Peyer's patch (tissue), 4 donors: ENCODE data around the gene KCNQ2. TPM values are rescaled to one million over a fixed set of nuclear protein-coding genes. Genes with fewer than 3 reads are reported as not detected.

Source experiments
- DNase-seq, 3 donors: peaks; one replicate each; pipeline ENCODE4 v3.0.0-alpha.2; 2017 to 2019
- H3K27ac ChIP-seq, 4 donors: fragments of 200-600 bp; sonication (generic); one replicate each; pipeline ENCODE4 v1.5.1; 2016 to 2019
- H3K27me3 ChIP-seq, 2 donors: fragments of 200-600 bp; sonication (generic); one replicate each; pipeline ENCODE4 v1.5.1; 2019
- H3K36me3 ChIP-seq, 3 donors: fragments of 200-600 bp; sonication (generic); one replicate each; pipeline ENCODE4 v1.5.1; 2016 to 2019
- H3K4me1 ChIP-seq, 4 donors: fragments of 200-600 bp; sonication (generic); one replicate each; pipeline ENCODE4 v1.5.1; 2016 to 2019
- H3K4me3 ChIP-seq, 4 donors: fragments of 200-600 bp; sonication (generic); 1 replicate in 3 of 4; 2 replicates in 1 of 4; pipeline ENCODE4 v1.5.1; 2016 to 2019; ENCODE audit warnings: mild to moderate bottlenecking in 1 of 4
- H3K9me3 ChIP-seq, 4 donors: fragments of 200-600 bp; sonication (generic); one replicate each; pipeline ENCODE4 v1.5.1; 2016 to 2019; ENCODE audit warnings: mild to moderate bottlenecking in 1 of 4
- CTCF ChIP-seq, 6 experiments: fragments of 450-650 bp in 4 of 6; fragments of 200-600 bp in 2 of 6; sonication (generic) in 1 of 6; IDR thresholded peaks; one replicate each; pipeline ENCODE4 v1.5.1; 2017 to 2019; ENCODE audit warnings: antibody characterized with exemption in 6 of 6, mild to moderate bottlenecking in 3 of 6, moderate library complexity in 1 of 6
- POLR2A ChIP-seq, 2 donors: fragments of 450-650 bp; IDR thresholded peaks; one replicate each; pipeline ENCODE4 v1.5.1; 2017; ENCODE audit warnings: antibody characterized with exemption in 2 of 2, mild to moderate bottlenecking in 2 of 2, moderate library complexity in 2 of 2
- total RNA-seq, 4 donors: library from RNA; depleted of rRNA; stranded (reverse); fragments of >200 nt; gene quantifications; one replicate each; pipeline ENCODE4 v1.1.0, GENCODE V29; 2016

KCNQ2 gene
- total RNA-seq, 4 donors from 2014 or later, result not detected

GRCh38 chr20:63496596-63497120, 24.2 kb upstream of the KCNQ2 start:
- DNase-seq, result no peak
- H3K4me3 ChIP-seq, result peak overlapping the region in 3 of 4 donors; percentile 12 to 36 (median 32)
- peaks cover 0 to 34% of the 10 kb centered on the region in 2 donors for H3K27me3 ChIP-seq
- no peaks in the 10 kb centered on the region for H3K9me3 ChIP-seq
- TF ChIP-seq CTCF (IDR thresholded peaks at IDR 0.05) (no peak), POLR2A (IDR thresholded peaks at IDR 0.05) (no peak)
- H3K4me1 ChIP-seq, result peaks cover 4 to 30% (median 16%) of the 10 kb centered on the region in 4 donors
- no peaks in the 10 kb centered on the region for H3K36me3 ChIP-seq
- H3K27ac ChIP-seq, result no peak overlapping the region

- TF ChIP-seq POLR2A (IDR thresholded peaks at IDR 0.05) (no peak), CTCF (IDR thresholded peaks at IDR 0.05) (peak; percentile 83 to 93 (median 86))
- DNase-seq, result peak; percentile 67 to 84 (median 84)
- Histone ChIP-seq H3K27me3 (peaks cover 0 to 34% of the 10 kb centered on the region in 2 donors), H3K36me3 (no peaks in the 10 kb centered on the region), H3K9me3 (no peaks in the 10 kb centered on the region), H3K4me1 (peaks cover 4 to 30% (median 16%) of the 10 kb centered on the region in 4 donors), H3K27ac (no peak overlapping the region), H3K4me3 (peak overlapping the region in 3 of 4 donors; percentile 12 to 36 (median 32))
These were observed 23.5 kb upstream of the KCNQ2 start for GRCh38 chr20:63495741-63496595.

- H3K4me1 ChIP-seq, result peaks cover 4 to 30% (median 16%) of the 10 kb centered on the region in 4 donors
- H3K9me3 ChIP-seq, result no peaks in the 10 kb centered on the region
- H3K27me3 ChIP-seq, result peaks cover 0 to 34% of the 10 kb centered on the region in 2 donors
- no peak for DNase-seq
- H3K4me3 ChIP-seq, result no peak overlapping the region
- H3K27ac ChIP-seq, result no peak overlapping the region
- TF ChIP-seq CTCF (IDR thresholded peaks at IDR 0.05) (no peak), POLR2A (IDR thresholded peaks at IDR 0.05) (no peak)
- H3K36me3 ChIP-seq, result no peaks in the 10 kb centered on the region
These were observed 22.8 kb upstream of the KCNQ2 start for GRCh38 chr20:63495167-63495720.

- no peak for DNase-seq
- TF ChIP-seq POLR2A (IDR thresholded peaks at IDR 0.05) (no peak), CTCF (IDR thresholded peaks at IDR 0.05) (no peak)
- Histone ChIP-seq H3K36me3 (no peaks in the 10 kb centered on the region), H3K27ac (no peak overlapping the region), H3K27me3 (peaks cover 0 to 30% of the 10 kb centered on the region in 2 donors), H3K4me3 (no peak overlapping the region), H3K4me1 (peaks cover 4 to 29% (median 15%) of the 10 kb centered on the region in 4 donors), H3K9me3 (no peaks in the 10 kb centered on the region)
These were observed 22.1 kb upstream of the KCNQ2 start for GRCh38 chr20:63494420-63495166.

- no peak for TF ChIP-seq POLR2A (IDR thresholded peaks at IDR 0.05)
- no peak for TF ChIP-seq CTCF (IDR thresholded peaks at IDR 0.05)
- Histone ChIP-seq H3K4me3 (no peak overlapping the region), H3K4me1 (peaks cover 4 to 24% (median 12%) of the 10 kb centered on the region in 4 donors), H3K27ac (no peak overlapping the region), H3K36me3 (no peaks in the 10 kb centered on the region), H3K27me3 (peaks cover 0 to 26% of the 10 kb centered on the region in 2 donors), H3K9me3 (no peaks in the 10 kb centered on the region)
- no peak for DNase-seq
These were observed 21.6 kb upstream of the KCNQ2 start for GRCh38 chr20:63494084-63494419.
